ENCODE measurements around the gene CHRM2.

GRCh38 chr7:137036768-137037167, 168.3 kb downstream of the CHRM2 start:
- no peak for TF ChIP-seq CTCF (IDR thresholded peaks at IDR 0.05)
- TF ChIP-seq EZH2 (IDR thresholded peaks at IDR 0.05): no peak
- no peak for TF ChIP-seq EZH2phosphoT487 (IDR thresholded peaks at IDR 0.05)
